OCI-LY7 (cell line): Measurements from ENCODE around the gene OR5A1. TPM values are rescaled to one million over a fixed set of nuclear protein-coding genes. Genes with fewer than 3 reads are reported as not detected.

Experiments used
- BruUV-seq: library from RNA; stranded (reverse); fragments of 400-500 nt; replicated peaks from 2 replicates; lab custom pipeline; 2021; lab: Mats Ljungman, UMichigan
- CTCF ChIA-PET: fragments of 300-600 bp; sonication (Branson Sonifier 250); formaldehyde crosslinking; loops from one replicate; lab custom pipeline; 2022; ENCODE audit warnings: antibody characterized with exemption; ENCODE audit not compliant: unreplicated experiment; lab: Charles Lee
- POLR2A ChIA-PET: fragments of 300-600 bp; sonication (Branson Sonifier 250); formaldehyde crosslinking; loops from one replicate; lab custom pipeline; 2022; ENCODE audit warnings: antibody characterized with exemption; lab: Charles Lee
- DNase-seq: peaks from one replicate; pipeline ENCODE4 v3.0.0-alpha.2; 2015; ENCODE audit warnings: low spot score
- H2AFZ ChIP-seq: fragments of 200-600 bp; sonication (generic), shearing (Covaris generic); 2 replicates; pipeline ENCODE4 v1.6.1; 2014; ENCODE audit warnings: mild to moderate bottlenecking, antibody characterized with exemption, low read length, moderate library complexity
- H3K27ac ChIP-seq: fragments of 200-600 bp; sonication (generic); 2 replicates; pipeline ENCODE4 v1.5.1; 2014; ENCODE audit warnings: mixed run types, low read depth, mild to moderate bottlenecking, moderate library complexity, low read length, inconsistent platforms; ENCODE audit not compliant: poor library complexity, severe bottlenecking
- H3K36me3 ChIP-seq: fragments of 200-600 bp; sonication (generic); 2 replicates; pipeline ENCODE4 v1.6.1; 2014; ENCODE audit warnings: mild to moderate bottlenecking, antibody characterized with exemption, low read length, moderate library complexity, mixed read lengths; ENCODE audit not compliant: insufficient read depth
- H3K4me1 ChIP-seq: fragments of 200-600 bp; sonication (generic); 2 replicates; pipeline ENCODE4 v1.5.1; 2014; ENCODE audit warnings: mild to moderate bottlenecking, low read length; ENCODE audit not compliant: insufficient read depth, poor library complexity, severe bottlenecking
- H3K4me2 ChIP-seq: fragments of 200-600 bp; sonication (generic); 2 replicates; pipeline ENCODE4 v1.6.1; 2014; ENCODE audit warnings: mild to moderate bottlenecking, low read length
- H3K4me3 ChIP-seq: fragments of 200-600 bp; sonication (generic); 2 replicates; pipeline ENCODE4 v1.5.1; 2014; ENCODE audit warnings: mild to moderate bottlenecking, low read depth, low read length; ENCODE audit not compliant: poor library complexity, severe bottlenecking
- H3K79me2 ChIP-seq: fragments of 200-600 bp; sonication (generic); 2 replicates; pipeline ENCODE4 v1.6.1; 2016; ENCODE audit warnings: low read depth, mild to moderate bottlenecking, low read length, moderate library complexity, mixed read lengths; ENCODE audit not compliant: insufficient read depth
- H3K9me2 ChIP-seq: fragments of 200-600 bp; sonication (generic); 2 replicates; pipeline ENCODE4 v1.6.1; 2016; ENCODE audit warnings: mild to moderate bottlenecking, low read length, mixed read lengths; ENCODE audit not compliant: insufficient read depth
- H3K9me3 ChIP-seq: fragments of 200-600 bp; sonication (generic); 2 replicates; pipeline ENCODE4 v1.6.1; 2014; ENCODE audit warnings: mild to moderate bottlenecking, mixed run types, low read length, mixed read lengths
- H4K20me1 ChIP-seq: fragments of 200-600 bp; sonication (generic); 2 replicates; pipeline ENCODE4 v1.6.1; 2014; ENCODE audit warnings: mild to moderate bottlenecking, antibody characterized with exemption, low read length, moderate library complexity, mixed read lengths; ENCODE audit not compliant: insufficient read depth
- CTCF ChIP-seq: fragments of 200-600 bp; sonication (generic); conservative IDR thresholded peaks from 2 replicates; pipeline ENCODE4 v1.5.1; 2014; ENCODE audit warnings: mild to moderate bottlenecking, antibody characterized with exemption, low read length, moderate library complexity, mixed read lengths
- EZH2phosphoT487 ChIP-seq: fragments of 200-600 bp; sonication (generic); IDR thresholded peaks from 2 replicates; pipeline ENCODE4 v1.6.1; 2018; ENCODE audit warnings: low read depth, borderline replicate concordance, mild to moderate bottlenecking, mixed run types, antibody characterized with exemption, low read length, moderate library complexity, mixed read lengths
- intact Hi-C: fragments of 100-400 bp; cut with micrococcal nuclease; formaldehyde crosslinking; loops from one replicate; pipeline ENCODE4 v1.10.0; 2022; ENCODE audit not compliant: unreplicated experiment
- total RNA-seq, 2 experiments: library from RNA; depleted of rRNA in 1 of 2; stranded (reverse); fragments of >200 nt in 1 of 2; shearing (Covaris generic) in 1 of 2; gene quantifications; 2 replicates each; pipeline ENCODE4 v1.2.3, GENCODE V29; 2014 to 2022

OR5A1 gene
- total RNA-seq, 2 experiments from 2014 or later: not detected

- H3K4me1 ChIP-seq: no peaks in the 10 kb centered on the region
- no peaks in the 10 kb centered on the region for H3K9me2 ChIP-seq
- CTCF ChIA-PET: interaction anchor here (0.6 to 0.9 kb wide), 2 partner anchors 18 to 673 kb away, joined by 3 read pairs; no protein-coding TSS in a partner anchor
- POLR2A ChIA-PET: interaction anchor here (0.7 to 0.8 kb wide), 4 partner anchors 12 to 106 kb away, joined by 3 to 4 read pairs (median 3); no protein-coding TSS in a partner anchor
- no peak for TF ChIP-seq CTCF
- no peak for TF ChIP-seq EZH2phosphoT487
- H3K27ac ChIP-seq: no peak overlapping the region
- no peaks in the 10 kb centered on the region for H3K36me3 ChIP-seq
- no TSS peak for BruUV-seq
- no peaks in the 10 kb centered on the region for H4K20me1 ChIP-seq
- no peak overlapping the region for H3K4me3 ChIP-seq
- no peak overlapping the region for H2AFZ ChIP-seq
- H3K4me2 ChIP-seq: no peak overlapping the region
- intact Hi-C loops: no loop called here
- peaks cover 22% of the 10 kb centered on the region for H3K9me3 ChIP-seq
- no peak for DNase-seq
- no peaks in the 10 kb centered on the region for H3K79me2 ChIP-seq
These were observed 35.6 kb upstream of the OR5A1 start for GRCh38 chr11:59400461-59401261.

- CTCF ChIA-PET: interaction anchor here (0.6 kb wide), 1 partner anchor 674 kb away, joined by 3 read pairs; no protein-coding TSS in a partner anchor
- H3K79me2 ChIP-seq: no peaks in the 10 kb centered on the region
- no peaks in the 10 kb centered on the region for H3K36me3 ChIP-seq
- H4K20me1 ChIP-seq: no peaks in the 10 kb centered on the region
- no peak overlapping the region for H3K4me3 ChIP-seq
- no peak for DNase-seq
- no peak overlapping the region for H3K27ac ChIP-seq
- no peaks in the 10 kb centered on the region for H3K4me1 ChIP-seq
- no peak overlapping the region for H3K4me2 ChIP-seq
- BruUV-seq: no TSS peak
- H3K9me2 ChIP-seq: no peaks in the 10 kb centered on the region
- H3K9me3 ChIP-seq: peaks cover 22% of the 10 kb centered on the region
- H2AFZ ChIP-seq: no peak overlapping the region
- POLR2A ChIA-PET: interaction anchor here (0.7 to 1.7 kb wide), 5 partner anchors 12 to 107 kb away, joined by 3 to 4 read pairs (median 3); no protein-coding TSS in a partner anchor
- intact Hi-C loops: no loop called here
- TF ChIP-seq EZH2phosphoT487: no peak
- 0 out of 2 replicates have a peak, but pooled peaks have one; percentile 27 for TF ChIP-seq CTCF
These were observed 35.1 kb upstream of the OR5A1 start for GRCh38 chr11:59401262-59401552.

- Histone ChIP-seq H4K20me1 (no peaks in the 10 kb centered on the region), H3K4me3 (no peak overlapping the region), H3K4me1 (no peaks in the 10 kb centered on the region), H3K9me3 (peaks cover 22% of the 10 kb centered on the region), H3K79me2 (no peaks in the 10 kb centered on the region), H3K9me2 (no peaks in the 10 kb centered on the region), H3K36me3 (no peaks in the 10 kb centered on the region), H3K4me2 (no peak overlapping the region), H2AFZ (no peak overlapping the region), H3K27ac (no peak overlapping the region)
- intact Hi-C loops: no loop called here
- ChIA-PET CTCF (no interaction called here), POLR2A (interaction anchor here (0.8 kb wide), 1 partner anchor 31 kb away, joined by 4 read pairs; no protein-coding TSS in a partner anchor)
- TF ChIP-seq CTCF: no peak
- TF ChIP-seq EZH2phosphoT487: no peak
- BruUV-seq: no TSS peak
- peak; percentile 28 for DNase-seq
These were observed 32.7 kb upstream of the OR5A1 start for GRCh38 chr11:59403546-59403945.
